GM04503 (cell line): ENCODE results near the gene C22orf42.
"Not testable (repeated sequence)": the region's sequence is repeated elsewhere in the genome, so short reads cannot be mapped to it uniquely, and the experiment has no call there.

Experiments used
- DNase-seq: peaks from one replicate; pipeline ENCODE4 v3.0.0-alpha.2; 2012; ENCODE audit warnings: low read depth

C22orf42 gene

DNA sequence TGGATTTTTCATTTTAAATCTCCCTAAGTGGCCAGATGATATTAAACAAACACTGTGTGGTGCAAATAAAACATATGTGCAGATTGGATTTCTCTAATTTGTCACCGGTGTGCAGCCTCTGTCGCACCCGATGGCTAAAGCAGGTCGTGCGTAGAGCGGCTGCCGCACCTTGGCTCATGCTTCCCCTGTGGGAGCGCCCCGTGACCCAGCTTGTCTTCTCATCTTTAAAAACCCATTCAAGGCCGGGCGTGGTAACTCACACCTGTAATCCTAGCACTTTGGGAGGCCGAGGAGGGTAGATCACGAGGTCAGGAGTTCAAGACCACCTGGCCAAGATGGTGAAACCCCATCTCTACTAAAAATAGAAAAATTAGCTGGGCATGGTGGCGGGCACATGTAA lies 24.3 kb downstream of the C22orf42 start:
- not testable (repeated sequence) for DNase-seq

DNA sequence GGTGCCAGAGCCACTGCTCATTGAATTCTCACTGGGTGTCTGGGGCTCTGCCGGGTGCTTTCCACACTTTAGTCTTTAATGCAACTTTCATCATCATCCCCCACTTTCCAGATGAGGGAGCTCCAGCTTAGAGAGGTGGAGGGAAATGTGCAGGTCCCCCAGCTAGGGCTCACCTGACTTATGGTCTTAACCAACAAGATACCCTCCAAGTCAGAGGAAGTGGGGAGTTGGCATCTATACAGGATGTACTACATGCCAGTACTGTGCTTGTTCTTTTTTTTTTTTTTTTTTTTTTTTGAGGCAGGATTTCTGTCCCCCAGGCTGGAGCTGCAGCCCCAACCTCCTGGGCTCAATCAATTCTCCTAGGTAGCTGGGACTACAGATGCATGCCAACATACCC lies 26.3 kb downstream of the C22orf42 start:
- DNase-seq: no peak

DNA sequence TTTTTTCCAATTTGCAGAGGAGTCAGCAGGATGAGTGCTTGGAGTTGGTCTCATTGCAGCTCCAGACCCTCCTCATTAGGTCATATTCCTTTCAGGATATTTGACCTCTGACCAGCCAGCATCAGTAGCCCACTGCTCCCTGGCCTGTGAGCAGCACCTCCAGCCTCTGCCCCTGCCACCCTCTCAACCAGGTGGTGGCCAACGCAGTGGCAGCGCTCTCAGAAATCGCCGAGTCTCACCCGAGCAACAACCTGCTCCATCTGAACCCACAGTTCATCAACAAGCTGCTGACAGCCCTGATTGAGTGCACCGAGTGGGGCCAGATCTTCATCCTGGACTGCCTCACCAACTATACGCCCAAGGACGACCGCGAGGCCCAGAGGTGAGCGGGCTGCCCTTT lies 27.0 kb downstream of the C22orf42 start:
- DNase-seq: no peak

DNA sequence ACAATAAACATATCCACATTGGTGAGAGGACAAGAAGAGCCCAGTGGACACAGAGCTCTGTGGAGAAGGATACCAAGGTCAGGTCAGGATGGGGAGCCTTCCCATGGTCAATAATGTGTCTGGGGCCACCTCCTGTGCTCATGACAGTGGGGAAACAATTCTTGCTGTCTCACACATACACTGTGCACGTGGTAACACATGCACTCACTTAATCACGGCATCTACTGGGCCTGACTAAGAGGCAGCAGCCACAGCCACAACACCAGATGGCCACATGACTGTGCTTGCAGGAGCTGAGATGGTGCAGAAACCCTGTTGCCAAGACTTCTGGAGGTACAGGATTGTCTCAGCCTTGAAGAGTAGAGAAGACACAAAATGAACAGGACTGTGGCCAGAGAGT lies 28.6 kb downstream of the C22orf42 start:
- DNase-seq: no peak

DNA sequence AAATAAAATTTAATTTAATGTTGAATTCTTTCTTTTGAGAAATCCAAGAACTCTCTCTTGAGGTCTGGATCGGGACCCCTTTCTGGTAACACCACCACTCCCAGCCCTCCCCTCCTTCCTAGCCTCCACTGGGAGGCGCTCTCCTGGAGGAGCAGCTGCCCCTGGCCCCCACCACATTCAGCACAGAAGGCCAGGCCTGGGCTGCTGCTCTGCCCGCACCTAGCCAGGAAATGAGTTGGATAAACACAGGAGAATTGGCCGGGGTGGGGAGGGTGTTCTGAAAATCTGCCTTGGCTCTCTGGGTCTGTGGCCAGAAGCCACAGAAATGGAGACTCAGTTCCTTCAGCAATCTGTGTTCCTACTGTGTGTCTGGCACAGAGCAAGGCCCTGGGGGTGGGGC lies 31.2 kb downstream of the C22orf42 start:
- no peak for DNase-seq

DNA sequence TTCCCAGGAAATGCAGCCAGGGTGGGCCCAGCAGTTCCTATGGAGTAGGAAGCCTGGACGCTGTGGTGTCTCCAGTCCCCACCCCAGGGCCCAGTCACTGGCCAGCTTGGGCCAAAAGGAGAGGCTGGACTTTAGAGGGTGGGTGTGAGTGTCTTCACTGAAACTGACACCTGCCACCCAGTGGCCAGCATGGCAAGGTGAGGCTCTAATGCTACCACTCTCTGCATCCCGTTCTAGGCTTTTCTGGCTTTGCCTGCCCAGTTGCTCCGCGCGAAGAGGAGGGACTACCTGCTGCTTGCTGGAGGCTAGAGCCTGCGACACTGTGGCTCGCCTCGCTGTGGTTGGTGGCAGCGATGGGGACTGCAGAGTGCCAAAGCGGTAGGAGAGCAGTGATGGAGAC lies 35.4 kb downstream of the C22orf42 start:
- no peak for DNase-seq

DNA sequence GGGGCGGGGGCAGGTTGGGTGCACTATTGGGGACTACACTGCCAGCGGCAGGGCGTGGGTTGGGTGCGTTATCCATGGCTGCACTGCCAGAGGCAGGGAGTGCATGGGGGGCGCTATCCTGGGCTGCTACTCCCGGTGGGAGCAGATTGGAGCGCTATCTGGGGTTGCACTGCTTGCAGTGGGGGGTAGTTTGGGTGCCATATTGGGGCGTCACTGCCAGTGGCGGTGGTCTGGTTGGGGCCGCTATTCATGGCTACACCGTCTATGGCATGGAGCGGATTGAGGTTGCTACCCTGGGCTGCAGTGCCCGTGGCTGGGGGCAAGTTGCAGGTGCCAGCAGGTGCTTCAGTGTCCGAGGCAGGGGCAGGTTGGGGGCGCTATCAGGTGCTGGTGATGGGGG lies 36.2 kb downstream of the C22orf42 start:
- no peak for DNase-seq

DNA sequence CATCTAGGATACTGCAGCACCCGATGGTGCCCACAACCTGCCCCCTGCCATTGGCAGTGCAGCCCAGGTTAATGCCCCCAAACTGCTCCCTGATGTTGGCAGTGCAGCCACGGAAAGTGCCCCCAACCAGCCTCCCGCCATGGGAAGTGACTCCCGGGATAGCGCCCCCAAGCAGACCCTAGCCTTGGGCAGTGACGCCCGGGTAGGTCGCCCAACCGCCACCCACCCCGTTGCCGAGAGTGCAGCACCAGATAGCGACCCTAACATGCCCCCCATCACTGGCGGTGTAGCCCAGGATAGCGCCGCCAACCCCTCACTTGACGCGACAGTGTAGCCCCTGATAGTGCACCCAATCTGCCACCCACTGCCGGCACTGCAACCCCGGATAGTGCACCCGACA lies 38.5 kb downstream of the C22orf42 start:
- no peak for DNase-seq

DNA sequence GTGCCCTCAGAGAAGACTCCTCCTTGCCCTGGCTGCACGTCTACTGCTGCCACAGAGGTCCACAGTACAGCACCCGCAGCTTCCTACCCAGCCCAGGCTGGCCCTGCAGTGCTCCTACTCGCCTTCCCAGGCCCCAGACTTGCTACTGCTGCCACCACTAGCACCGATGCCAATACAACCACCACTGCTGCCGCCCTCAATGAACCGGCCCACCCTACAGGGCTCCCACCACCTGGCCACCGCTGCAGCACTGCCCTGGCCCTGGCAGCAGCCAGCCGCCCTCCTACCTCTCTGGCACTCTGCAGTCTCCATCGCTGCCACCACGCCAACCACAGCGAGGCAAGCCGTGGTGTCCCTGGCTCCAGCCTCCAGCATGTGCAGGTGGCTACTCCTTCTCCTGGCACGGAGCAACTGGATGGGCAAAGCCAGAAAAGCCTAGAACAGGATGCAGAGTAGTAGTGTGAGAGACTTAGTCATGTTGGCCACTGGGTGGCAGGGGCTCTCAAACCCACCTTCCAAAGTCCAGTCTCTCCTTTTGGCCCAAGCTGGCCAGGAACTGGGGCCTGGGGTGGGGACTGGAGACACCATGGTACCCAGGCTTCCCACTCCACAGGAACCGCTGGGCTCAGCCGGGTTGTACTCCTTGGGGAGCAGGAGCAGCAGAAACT lies 39.4 kb downstream of the C22orf42 start:
- no peak for DNase-seq

DNA sequence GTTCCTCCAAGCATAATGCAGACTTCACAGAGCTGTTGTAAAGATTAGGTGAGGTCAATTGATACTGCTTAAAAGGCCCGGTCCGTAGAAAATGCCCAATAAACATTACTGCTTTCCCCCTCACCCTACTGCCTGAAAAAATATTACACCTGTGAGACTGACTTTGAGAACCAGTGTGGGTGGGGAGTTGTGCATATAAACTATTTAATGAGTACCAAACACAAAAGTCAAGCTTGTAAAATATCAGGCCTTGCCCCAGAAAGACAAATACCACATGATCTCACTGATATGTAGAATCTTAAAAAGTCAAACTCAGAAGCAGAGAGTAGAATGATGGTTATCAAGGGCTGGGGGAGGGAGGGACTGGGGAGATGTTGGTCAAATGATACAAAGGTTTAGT lies 46.7 kb downstream of the C22orf42 start:
- no peak for DNase-seq

DNA sequence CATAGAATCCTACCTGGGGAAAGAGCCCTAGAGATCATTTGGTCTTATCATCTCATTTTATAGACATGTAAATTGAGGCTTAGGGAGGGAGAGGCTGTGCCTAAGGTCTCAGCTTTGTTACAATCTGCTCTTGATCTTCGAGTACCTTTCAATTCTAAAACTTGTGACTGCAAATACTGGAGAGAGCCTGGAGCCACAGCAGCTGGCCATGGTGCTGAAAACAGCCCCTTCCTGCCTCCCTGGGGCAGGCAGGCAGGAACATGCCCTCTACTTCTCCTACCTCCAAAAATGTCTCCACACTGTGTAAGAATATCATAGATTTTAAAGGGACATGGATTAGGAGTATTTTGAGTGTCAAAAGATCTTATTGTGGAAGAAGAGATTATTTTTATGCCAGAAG lies 52.2 kb downstream of the C22orf42 start:
- no peak for DNase-seq

DNA sequence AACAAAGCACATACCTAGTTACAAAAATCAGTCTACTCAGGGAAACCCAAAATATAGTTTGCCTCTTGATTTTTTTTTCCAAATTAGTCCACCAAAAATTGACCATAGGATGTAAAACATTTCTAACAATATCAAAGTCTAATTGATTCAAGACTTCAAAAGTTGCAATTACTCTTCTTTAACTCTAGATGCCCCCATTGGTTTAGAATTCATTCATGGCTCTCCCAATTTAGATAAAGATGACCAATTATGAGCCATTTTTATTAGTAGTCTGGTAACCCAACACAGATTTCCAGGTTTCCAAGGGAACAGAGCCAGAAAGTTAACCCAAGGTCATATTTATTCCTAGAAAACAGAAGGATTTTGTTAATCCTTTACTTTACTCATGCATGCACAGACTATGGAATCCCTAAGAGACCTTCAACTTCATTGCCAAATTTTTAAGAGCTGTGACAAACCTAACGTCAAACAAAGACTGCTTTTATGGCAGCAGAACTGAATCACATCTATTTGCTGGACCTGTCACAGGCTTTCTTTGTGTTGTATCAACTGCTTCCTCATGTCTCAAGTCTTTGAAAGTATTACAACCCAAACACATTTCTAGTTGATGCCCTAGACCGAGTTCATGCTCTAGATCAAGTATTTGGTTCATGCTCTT lies 55.3 kb downstream of the C22orf42 start:
- DNase-seq: no peak

DNA sequence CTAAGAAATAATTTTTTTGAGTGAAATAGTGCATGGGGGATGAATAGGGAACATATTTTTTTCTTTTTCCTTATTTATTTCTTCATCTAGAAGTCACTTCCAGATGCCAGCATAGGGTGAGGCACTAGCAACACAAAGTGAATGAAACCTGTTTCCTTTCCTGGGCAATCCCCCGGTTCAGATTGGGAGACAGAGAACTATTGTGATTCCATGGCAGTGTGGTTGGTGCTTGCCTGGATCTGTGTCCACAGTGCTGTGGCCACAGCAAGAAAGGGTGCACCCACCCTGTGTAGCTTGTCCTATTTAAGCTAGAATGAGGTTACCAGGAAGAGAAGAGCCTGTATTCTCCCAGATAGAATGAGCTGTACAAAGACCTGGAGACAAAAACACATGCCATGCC lies 58.4 kb downstream of the C22orf42 start:
- no peak for DNase-seq
